Measurements from ENCODE around the gene RUNX2.

- TF ChIP-seq CTCF (IDR thresholded peaks at IDR 0.05 in 8 of 11, conservative IDR thresholded peaks at IDR 0.05 in 3 of 11) = no peak
- TF ChIP-seq POLR2A (IDR thresholded peaks at IDR 0.05) = no peak
- TF ChIP-seq POLR2AphosphoS5 (IDR thresholded peaks at IDR 0.05) = no peak
These were observed 282.7 kb downstream of the RUNX2 start for GRCh38 chr6:45610832-45611231.

Data from spleen (tissue), 7 donors.